SK-N-SH treated with all-trans-retinoic acid at 6 μM for 48 hours (cell line): ENCODE data around the gene SLC44A5.

ENCODE experiments used
- ATAC-seq: fragments of 200-7000 bp; cut with Tn5 transposase; 3 replicates; pipeline ENCODE4 v1.9.1; 2020; ENCODE audit warnings: mild to moderate bottlenecking, moderate library complexity
- ARNTL ChIP-seq: fragments of 450-650 bp; formaldehyde crosslinking; IDR thresholded peaks from 2 replicates; pipeline ENCODE4 v1.5.0; 2020; ENCODE audit warnings: low read depth, mild to moderate bottlenecking, moderate library complexity, borderline replicate concordance
- BACH2 ChIP-seq: fragments of 250-450 bp; sonication (Bioruptor Pico); IDR thresholded peaks from 2 replicates; pipeline ENCODE4 v1.9.0; 2021; ENCODE audit warnings: mild to moderate bottlenecking, borderline replicate concordance
- CREB5 ChIP-seq: fragments of 250-450 bp; sonication (Bioruptor Pico); IDR thresholded peaks from 2 replicates; pipeline ENCODE4 v1.5.1; 2020; ENCODE audit warnings: low read depth, mild to moderate bottlenecking, moderate library complexity
- CSDC2 ChIP-seq: fragments of 250-450 bp; sonication (Bioruptor Pico); IDR thresholded peaks from 2 replicates; pipeline ENCODE4 v1.5.0; 2020; ENCODE audit warnings: mild to moderate bottlenecking, moderate library complexity
- ESRRG ChIP-seq: fragments of 250-450 bp; sonication (Bioruptor Pico); IDR thresholded peaks from 2 replicates; pipeline ENCODE4 v1.6.1; 2021; ENCODE audit warnings: mild to moderate bottlenecking
- GLIS3 ChIP-seq: fragments of 250-450 bp; sonication (Bioruptor Pico); IDR thresholded peaks from 2 replicates; pipeline ENCODE4 v1.5.0; 2020; ENCODE audit warnings: mild to moderate bottlenecking, moderate library complexity
- ISL1 ChIP-seq: fragments of 250-450 bp; sonication (Bioruptor Pico); IDR thresholded peaks from 2 replicates; pipeline ENCODE4 v2.1.2; 2022; ENCODE audit warnings: mild to moderate bottlenecking, moderate library complexity
- OSR1 ChIP-seq: fragments of 250-450 bp; sonication (Bioruptor Pico); IDR thresholded peaks from 2 replicates; pipeline ENCODE4 v1.8.0; 2022; ENCODE audit warnings: moderate library complexity, mild to moderate bottlenecking, inconsistent platforms
- PATZ1 ChIP-seq: fragments of 250-450 bp; sonication (Bioruptor Pico); IDR thresholded peaks from 2 replicates; pipeline ENCODE4 v1.8.0; 2020; ENCODE audit warnings: mild to moderate bottlenecking, moderate library complexity, borderline replicate concordance
- POU6F1 ChIP-seq: fragments of 250-450 bp; sonication (Bioruptor Pico); IDR thresholded peaks from 2 replicates; pipeline ENCODE4 v1.8.0; 2021; ENCODE audit warnings: low read depth, mild to moderate bottlenecking, moderate library complexity, borderline replicate concordance
- PPARA ChIP-seq: fragments of 250-450 bp; sonication (Bioruptor Pico); IDR thresholded peaks from 2 replicates; pipeline ENCODE4 v1.5.0; 2020; ENCODE audit warnings: mild to moderate bottlenecking, borderline replicate concordance
- RARB ChIP-seq: fragments of 250-450 bp; sonication (Bioruptor Pico); IDR thresholded peaks from 2 replicates; pipeline ENCODE4 v1.8.0; 2021; ENCODE audit warnings: mild to moderate bottlenecking, moderate library complexity
- SNAI2 ChIP-seq: fragments of 250-450 bp; sonication (Bioruptor Pico); IDR thresholded peaks from 2 replicates; pipeline ENCODE4 v1.5.0; 2020; ENCODE audit warnings: mild to moderate bottlenecking, moderate library complexity
- TCF4 ChIP-seq: fragments of 250-450 bp; sonication (Bioruptor Pico); IDR thresholded peaks from 2 replicates; pipeline ENCODE4 v1.8.0; 2021; ENCODE audit warnings: mild to moderate bottlenecking, moderate library complexity, borderline replicate concordance
- TOX ChIP-seq: fragments of 250-450 bp; sonication (Bioruptor Pico); IDR thresholded peaks from 2 replicates; pipeline ENCODE4 v1.8.0; 2021; ENCODE audit warnings: mild to moderate bottlenecking, moderate library complexity, borderline replicate concordance
- TSHZ2 ChIP-seq: fragments of 250-450 bp; sonication (Bioruptor Pico); IDR thresholded peaks from 2 replicates; pipeline ENCODE4 v1.5.0; 2020; ENCODE audit warnings: mild to moderate bottlenecking, moderate library complexity
- ZC3H10 ChIP-seq: fragments of 250-450 bp; sonication (Bioruptor Pico); IDR thresholded peaks from 2 replicates; pipeline ENCODE4 v1.5.1; 2021; ENCODE audit warnings: mild to moderate bottlenecking, moderate library complexity
- ZFP3 ChIP-seq: fragments of 250-450 bp; sonication (Bioruptor Pico); IDR thresholded peaks from 2 replicates; pipeline ENCODE4 v1.5.0; 2020; ENCODE audit warnings: mild to moderate bottlenecking, moderate library complexity
- ZFP30 ChIP-seq: fragments of 450-650 bp; formaldehyde crosslinking; IDR thresholded peaks from 2 replicates; pipeline ENCODE4 v1.5.0; 2022; ENCODE audit warnings: mild to moderate bottlenecking, moderate library complexity
- ZNF565 ChIP-seq: fragments of 450-650 bp; formaldehyde crosslinking; conservative IDR thresholded peaks from 2 replicates; pipeline ENCODE4 v1.5.0; 2020; ENCODE audit warnings: low read depth, mild to moderate bottlenecking, moderate library complexity
- ZNF70 ChIP-seq: fragments of 450-650 bp; formaldehyde crosslinking; IDR thresholded peaks from 2 replicates; pipeline ENCODE4 v1.5.0; 2020; ENCODE audit warnings: mild to moderate bottlenecking, moderate library complexity
- ZNF8 ChIP-seq: fragments of 450-650 bp; formaldehyde crosslinking; IDR thresholded peaks from 2 replicates; pipeline ENCODE4 v1.5.0; 2020; ENCODE audit warnings: mild to moderate bottlenecking, moderate library complexity

The SLC44A5 gene

GRCh38 chr1:75426688-75427087, 184.2 kb downstream of the SLC44A5 start:
- no peak for ATAC-seq
- TF ChIP-seq POU6F1 (no peak), CSDC2 (CRISPR knock-in tag) (no peak), ARNTL (CRISPR knock-in tag) (no peak), GLIS3 (CRISPR knock-in tag) (no peak), TSHZ2 (no peak), ESRRG (CRISPR knock-in tag) (no peak), ZNF8 (no peak), ZFP30 (no peak), CREB5 (no peak), OSR1 (CRISPR knock-in tag) (no peak), ZNF565 (CRISPR knock-in tag) (no peak), BACH2 (CRISPR knock-in tag) (no peak), ZNF70 (CRISPR knock-in tag) (no peak), PPARA (CRISPR knock-in tag) (no peak), TOX (CRISPR knock-in tag) (no peak), SNAI2 (CRISPR knock-in tag) (no peak), ISL1 (no peak), PATZ1 (CRISPR knock-in tag) (no peak), TCF4 (CRISPR knock-in tag) (no peak)
- TF ChIP-seq, all 23 proteins: peak for 0

- TF ChIP-seq PATZ1 (CRISPR knock-in tag) (no peak), POU6F1 (no peak), RARB (CRISPR knock-in tag) (no peak), TSHZ2 (no peak), ZNF565 (CRISPR knock-in tag) (no peak), ZFP3 (CRISPR knock-in tag) (no peak), ZC3H10 (CRISPR knock-in tag) (no peak), TCF4 (CRISPR knock-in tag) (no peak), ZFP30 (no peak), PPARA (CRISPR knock-in tag) (no peak), ZNF70 (CRISPR knock-in tag) (no peak), ESRRG (CRISPR knock-in tag) (no peak)
- no peak for ATAC-seq
These were observed 185.8 kb downstream of the SLC44A5 start for GRCh38 chr1:75425001-75425650.
